ENCODE results near the gene BARX1.

DNA sequence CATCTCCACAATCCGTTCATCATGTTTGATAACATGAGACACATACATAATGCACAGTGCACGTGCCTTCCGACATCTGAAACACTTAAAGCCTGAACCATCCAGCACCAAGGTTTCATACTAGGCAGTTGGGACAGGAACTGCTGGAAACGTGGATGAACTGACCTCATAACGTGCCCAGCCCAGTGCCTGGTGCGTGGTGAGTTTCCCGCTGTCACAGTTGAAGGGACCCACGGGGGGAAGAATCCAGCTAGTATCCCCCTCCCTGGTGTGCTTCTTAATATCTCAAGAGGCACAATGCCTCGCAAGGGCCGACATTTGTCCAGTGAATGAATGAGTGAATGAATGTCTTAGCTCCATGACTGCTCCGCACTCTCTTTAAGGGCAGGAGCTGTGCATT is 23.2 kb downstream of the BARX1 start:
- TF ChIP-seq, protein P1, sequence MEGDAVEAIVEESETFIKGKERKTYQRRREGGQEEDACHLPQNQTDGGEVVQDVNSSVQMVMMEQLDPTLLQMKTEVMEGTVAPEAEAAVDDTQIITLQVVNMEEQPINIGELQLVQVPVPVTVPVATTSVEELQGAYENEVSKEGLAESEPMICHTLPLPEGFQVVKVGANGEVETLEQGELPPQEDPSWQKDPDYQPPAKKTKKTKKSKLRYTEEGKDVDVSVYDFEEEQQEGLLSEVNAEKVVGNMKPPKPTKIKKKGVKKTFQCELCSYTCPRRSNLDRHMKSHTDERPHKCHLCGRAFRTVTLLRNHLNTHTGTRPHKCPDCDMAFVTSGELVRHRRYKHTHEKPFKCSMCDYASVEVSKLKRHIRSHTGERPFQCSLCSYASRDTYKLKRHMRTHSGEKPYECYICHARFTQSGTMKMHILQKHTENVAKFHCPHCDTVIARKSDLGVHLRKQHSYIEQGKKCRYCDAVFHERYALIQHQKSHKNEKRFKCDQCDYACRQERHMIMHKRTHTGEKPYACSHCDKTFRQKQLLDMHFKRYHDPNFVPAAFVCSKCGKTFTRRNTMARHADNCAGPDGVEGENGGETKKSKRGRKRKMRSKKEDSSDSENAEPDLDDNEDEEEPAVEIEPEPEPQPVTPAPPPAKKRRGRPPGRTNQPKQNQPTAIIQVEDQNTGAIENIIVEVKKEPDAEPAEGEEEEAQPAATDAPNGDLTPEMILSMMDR (IDR thresholded peaks at IDR 0.05) = no peak
- TF ChIP-seq NFE2L1 (CRISPR knock-in tag; IDR thresholded peaks at IDR 0.05) (no peak), TCF7 (CRISPR knock-in tag; IDR thresholded peaks at IDR 0.05; ENCODE audit: low read depth) (no peak)
- TF ChIP-seq, protein P2, sequence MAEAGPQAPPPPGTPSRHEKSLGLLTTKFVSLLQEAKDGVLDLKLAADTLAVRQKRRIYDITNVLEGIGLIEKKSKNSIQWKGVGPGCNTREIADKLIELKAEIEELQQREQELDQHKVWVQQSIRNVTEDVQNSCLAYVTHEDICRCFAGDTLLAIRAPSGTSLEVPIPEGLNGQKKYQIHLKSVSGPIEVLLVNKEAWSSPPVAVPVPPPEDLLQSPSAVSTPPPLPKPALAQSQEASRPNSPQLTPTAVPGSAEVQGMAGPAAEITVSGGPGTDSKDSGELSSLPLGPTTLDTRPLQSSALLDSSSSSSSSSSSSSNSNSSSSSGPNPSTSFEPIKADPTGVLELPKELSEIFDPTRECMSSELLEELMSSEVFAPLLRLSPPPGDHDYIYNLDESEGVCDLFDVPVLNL (CRISPR knock-in tag; IDR thresholded peaks at IDR 0.05; ENCODE audit: borderline replicate concordance, low read depth) = no peak
- TF ChIP-seq, protein P3, sequence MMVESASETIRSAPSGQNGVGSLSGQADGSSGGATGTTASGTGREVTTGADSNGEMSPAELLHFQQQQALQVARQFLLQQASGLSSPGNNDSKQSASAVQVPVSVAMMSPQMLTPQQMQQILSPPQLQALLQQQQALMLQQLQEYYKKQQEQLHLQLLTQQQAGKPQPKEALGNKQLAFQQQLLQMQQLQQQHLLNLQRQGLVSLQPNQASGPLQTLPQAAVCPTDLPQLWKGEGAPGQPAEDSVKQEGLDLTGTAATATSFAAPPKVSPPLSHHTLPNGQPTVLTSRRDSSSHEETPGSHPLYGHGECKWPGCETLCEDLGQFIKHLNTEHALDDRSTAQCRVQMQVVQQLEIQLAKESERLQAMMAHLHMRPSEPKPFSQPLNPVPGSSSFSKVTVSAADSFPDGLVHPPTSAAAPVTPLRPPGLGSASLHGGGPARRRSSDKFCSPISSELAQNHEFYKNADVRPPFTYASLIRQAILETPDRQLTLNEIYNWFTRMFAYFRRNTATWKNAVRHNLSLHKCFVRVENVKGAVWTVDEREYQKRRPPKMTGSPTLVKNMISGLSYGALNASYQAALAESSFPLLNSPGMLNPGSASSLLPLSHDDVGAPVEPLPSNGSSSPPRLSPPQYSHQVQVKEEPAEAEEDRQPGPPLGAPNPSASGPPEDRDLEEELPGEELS (CRISPR knock-in tag; IDR thresholded peaks at IDR 0.05) = no peak

All from WTC11 (cell line).